IMR-90 (cell line): ENCODE data around the gene STAT6. TPM values are rescaled to one million over a fixed set of nuclear protein-coding genes. Genes with fewer than 3 reads are reported as not detected.

ENCODE experiments used
- ATAC-seq: fragments of 200-7000 bp; cut with Tn5 transposase; 2 replicates; pipeline ENCODE4 v1.9.1; 2020; ENCODE audit warnings: low read depth, mild to moderate bottlenecking, moderate library complexity
- BruUV-seq: library from RNA; stranded (reverse); fragments of 400-500 nt; replicated peaks from 2 replicates; lab custom pipeline; 2021; lab: Mats Ljungman, UMichigan
- CTCF ChIA-PET: fragments of 300-600 bp; formaldehyde crosslinking; extraction: SDS; loops from one replicate; lab custom pipeline; 2021; ENCODE audit warnings: antibody characterized with exemption; lab: Yijun Ruan, JAX
- POLR2A ChIA-PET: fragments of 300-600 bp; sonication (Branson Sonifier 250); formaldehyde crosslinking; loops from one replicate; lab custom pipeline; 2022; ENCODE audit warnings: antibody characterized with exemption; ENCODE audit not compliant: unreplicated experiment; lab: Charles Lee
- DNase-seq: peaks from one replicate; pipeline ENCODE4 v3.0.0; 2013
- H2AFZ ChIP-seq: replicated peaks from 2 replicates; pipeline ENCODE3; 2013; ENCODE audit warnings: low read length, mild to moderate bottlenecking; ENCODE audit not compliant: poor library complexity
- H2AK5ac ChIP-seq: 2 replicates; pipeline ENCODE4 v1.6.1; 2013; ENCODE audit warnings: low read depth, low read length, inconsistent platforms
- H2AK9ac ChIP-seq: replicated peaks from 2 replicates; pipeline ENCODE3; 2013; ENCODE audit warnings: mild to moderate bottlenecking, low read depth, low read length, moderate library complexity; ENCODE audit not compliant: poor library complexity
- H2BK120ac ChIP-seq: 2 replicates; pipeline ENCODE4 v1.6.1; 2013; ENCODE audit warnings: low read depth, low read length, inconsistent platforms
- H2BK15ac ChIP-seq: 3 replicates; pipeline ENCODE4 v1.6.1; 2013; ENCODE audit warnings: low read depth, low read length, inconsistent platforms
- H2BK20ac ChIP-seq: 2 replicates; pipeline ENCODE4 v1.6.1; 2013; ENCODE audit warnings: low read depth, mild to moderate bottlenecking, inconsistent platforms, low read length, moderate library complexity
- H2BK5ac ChIP-seq: 2 replicates; pipeline ENCODE4 v1.6.1; 2013; ENCODE audit warnings: mild to moderate bottlenecking, low read depth, low read length, inconsistent platforms; ENCODE audit not compliant: poor library complexity, severe bottlenecking
- H3K14ac ChIP-seq: replicated peaks from 2 replicates; pipeline ENCODE4 v1.6.1; 2013; ENCODE audit warnings: low read depth, low read length, inconsistent platforms
- H3K18ac ChIP-seq: 2 replicates; pipeline ENCODE4 v1.6.1; 2013; ENCODE audit warnings: low read depth, low read length, control low read depth
- H3K23ac ChIP-seq: 2 replicates; pipeline ENCODE4 v1.6.1; 2013; ENCODE audit warnings: low read depth, low read length, inconsistent platforms
- H3K27ac ChIP-seq: 2 replicates; pipeline ENCODE4 v1.5.1; 2013; ENCODE audit warnings: mild to moderate bottlenecking, control low read depth, low read length; ENCODE audit not compliant: insufficient read depth
- H3K27me3 ChIP-seq: 2 replicates; pipeline ENCODE4 v1.6.1; 2013; ENCODE audit warnings: low read length; ENCODE audit not compliant: control insufficient read depth, insufficient read depth
- H3K36me3 ChIP-seq: 2 replicates; pipeline ENCODE4 v1.6.1; 2013; ENCODE audit warnings: low read length, mixed read lengths; ENCODE audit not compliant: control insufficient read depth, insufficient read depth
- H3K4ac ChIP-seq: 2 replicates; pipeline ENCODE4 v1.6.1; 2013; ENCODE audit warnings: low read depth, low read length, inconsistent platforms
- H3K4me1 ChIP-seq: 2 replicates; pipeline ENCODE4 v1.6.1; 2013; ENCODE audit warnings: low read length, mixed read lengths; ENCODE audit not compliant: control insufficient read depth, insufficient read depth
- H3K4me2 ChIP-seq: 2 replicates; pipeline ENCODE4 v1.6.1; 2013; ENCODE audit warnings: low read depth, mild to moderate bottlenecking, control low read depth, low read length, moderate library complexity
- H3K4me3 ChIP-seq: 2 replicates; pipeline ENCODE4 v1.5.1; 2013; ENCODE audit warnings: low read depth, mild to moderate bottlenecking, control low read depth, low read length, moderate library complexity; ENCODE audit not compliant: insufficient read depth
- H3K56ac ChIP-seq: 2 replicates; pipeline ENCODE4 v1.6.1; 2013; ENCODE audit warnings: low read length, inconsistent platforms; ENCODE audit not compliant: insufficient read depth; ENCODE audit errors: extremely low read depth
- H3K79me1 ChIP-seq, 2 experiments: 2 replicates each; pipeline ENCODE4 v1.6.1; 2013; ENCODE audit warnings: low read length in 2 of 2, inconsistent platforms in 1 of 2, low read depth in 1 of 2
- H3K9ac ChIP-seq: 2 replicates; pipeline ENCODE4 v1.6.1; 2013; ENCODE audit warnings: low read depth, low read length, control low read depth
- H3K9me1 ChIP-seq: 2 replicates; pipeline ENCODE4 v1.6.1; 2013; ENCODE audit warnings: low read length, inconsistent platforms; ENCODE audit not compliant: insufficient read depth
- H3K9me3 ChIP-seq: 2 replicates; pipeline ENCODE4 v1.6.1; 2013; ENCODE audit warnings: low read length; ENCODE audit not compliant: control insufficient read depth, insufficient read depth
- H4K20me1 ChIP-seq: 2 replicates; pipeline ENCODE4 v1.6.1; 2013; ENCODE audit warnings: low read length, inconsistent platforms; ENCODE audit not compliant: insufficient read depth
- H4K5ac ChIP-seq: 2 replicates; pipeline ENCODE4 v1.6.1; 2013; ENCODE audit warnings: mild to moderate bottlenecking, low read depth, low read length, control low read depth
- H4K8ac ChIP-seq, 2 experiments: 2 replicates each; pipeline ENCODE4 v1.6.1; 2013; ENCODE audit warnings: low read depth in 2 of 2, low read length in 2 of 2, control low read depth in 1 of 2, inconsistent platforms in 1 of 2
- H4K91ac ChIP-seq: 2 replicates; pipeline ENCODE4 v1.6.1; 2013; ENCODE audit warnings: low read depth, low read length, inconsistent platforms; ENCODE audit not compliant: insufficient read depth
- CHD1 ChIP-seq: IDR thresholded peaks from 2 replicates; pipeline ENCODE4 v1.6.1; 2012; ENCODE audit warnings: low read depth, low read length, improper control_type of control experiment
- CTCF ChIP-seq: conservative IDR thresholded peaks from 2 replicates; pipeline ENCODE4 v1.5.1; 2012; ENCODE audit warnings: mild to moderate bottlenecking, low read depth, low read length, improper control_type of control experiment
- FOS ChIP-seq: fragments of 150-350 bp; IDR thresholded peaks from 2 replicates; pipeline ENCODE4 v1.6.1; 2016; ENCODE audit warnings: low read depth, low read length
- MAFK ChIP-seq: IDR thresholded peaks from 2 replicates; pipeline ENCODE4 v1.6.1; 2012; ENCODE audit warnings: low read depth, low read length, improper control_type of control experiment
- POLR2A ChIP-seq: IDR thresholded peaks from 2 replicates; pipeline ENCODE4 v1.6.1; 2012; ENCODE audit warnings: mild to moderate bottlenecking, low read depth, low read length
- RAD21 ChIP-seq: IDR thresholded peaks from 2 replicates; pipeline ENCODE4 v1.6.1; 2012; ENCODE audit warnings: low read length, improper control_type of control experiment
- RCOR1 ChIP-seq: IDR thresholded peaks from 2 replicates; pipeline ENCODE4 v1.6.1; 2012; ENCODE audit warnings: mild to moderate bottlenecking, low read length, improper control_type of control experiment; ENCODE audit not compliant: insufficient replicate concordance
- WGBS, 2 experiments: methylation state at CpG; one replicate each; pipeline versions ENCODE4 v1.1.5 to v1.1.7; 2013; ENCODE audit warnings: missing lambda C conversion rate in 2 of 2; ENCODE audit not compliant: insufficient read length in 1 of 2; ENCODE audit errors: extremely low coverage in 2 of 2; 5-methylcytosine and 5-hydroxymethylcytosine counted together
- dilution Hi-C: fragments of 300-500 bp; cut with HindIII; formaldehyde crosslinking; loops from one replicate; pipeline ENCODE4 v1.14.3; 2018; ENCODE audit warnings: low sequenced_read_pairs; ENCODE audit not compliant: unreplicated experiment
- in situ Hi-C: fragments of 300-500 bp; cut with MboI; formaldehyde crosslinking; loops from 3 replicates; pipeline ENCODE4 v1.14.3; 2019; ENCODE audit warnings: low sequenced_read_pairs, inconsistent platforms, mixed read lengths
- intact Hi-C: fragments of 100-400 bp; cut with micrococcal nuclease; formaldehyde crosslinking; loops from 2 replicates; pipeline ENCODE4 v1.10.0; 2022
- polyA plus RNA-seq, 3 experiments: library from polyadenylated mRNA; depleted of rRNA; stranded (reverse); fragments of >200 nt; gene quantifications; 2 replicates each; pipeline ENCODE4 v1.2.3, GENCODE V29; 2012; ENCODE audit warnings: low replicate concordance in 1 of 3
- total RNA-seq: library from RNA; depleted of rRNA; stranded (reverse); fragments of >200 nt; gene quantifications from 2 replicates; pipeline ENCODE4 v1.2.3, GENCODE V29; 2012

Gene STAT6
- total and polyA plus RNA-seq, 2 of the 4 experiments (the other 2 are of a cell fraction) = 43.4 to 96.9 TPM

GRCh38 chr12:57091638-57092528, 19.3 kb downstream of the STAT6 start:
- no peak overlapping the region for H3K18ac ChIP-seq
- H3K4me1 ChIP-seq = peaks cover 41% of the 10 kb centered on the region
- no peak overlapping the region for H4K8ac ChIP-seq
- H3K9ac ChIP-seq = peak overlapping the region; percentile 58
- H3K27me3 ChIP-seq = no peaks in the 10 kb centered on the region
- in situ Hi-C loops (no loop called here), dilution Hi-C loops (no loop called here), intact Hi-C loops (no loop called here)
- H3K4me3 ChIP-seq = no peak overlapping the region; the same call in 1 of the 2 replicates
- H3K9me1 ChIP-seq = peaks cover 4% of the 10 kb centered on the region; the same call in 1 of the 2 replicates
- H3K23ac ChIP-seq = peak overlapping the region; percentile 82; the same call in 1 of the 2 replicates
- ChIA-PET CTCF (interaction anchor here (1.0 to 2.0 kb wide), 4 partner anchors 20 to 36 kb away, joined by 3 to 8 read pairs (median 5); partner anchors contain the start of genes LRP1 and STAT6), POLR2A (interaction anchor here (0.5 to 1.4 kb wide), 4 partner anchors 7 to 74 kb away, joined by 3 to 5 read pairs (median 4); partner anchors contain the start of genes LRP1 and STAT6)
- TF ChIP-seq MAFK (no peak), RAD21 (no peak), FOS (no peak), POLR2A (no peak), RCOR1 (no peak), CHD1 (no peak), CTCF (no peak)
- H3K27ac ChIP-seq = peak overlapping the region; percentile 75
- WGBS, 2 experiments = 85% methylated on average over 6 of the region's 25 CpGs; no CpG with 5 or more reads in 1 of the 2 experiments
- H2AK9ac ChIP-seq = no peak overlapping the region
- peak overlapping the region; percentile 42; the same call in 1 of the 2 replicates for H2AK5ac ChIP-seq
- H2BK15ac ChIP-seq = no peak overlapping the region
- H3K9me3 ChIP-seq = no peaks in the 10 kb centered on the region
- H4K5ac ChIP-seq = no peak overlapping the region
- peaks cover 61% of the 10 kb centered on the region for H3K36me3 ChIP-seq
- no peak overlapping the region for H2AFZ ChIP-seq
- no peak overlapping the region for H2BK120ac ChIP-seq
- no peak overlapping the region for H2BK20ac ChIP-seq
- peak overlapping the region; percentile 1 for H2BK5ac ChIP-seq
- no peak overlapping the region for H4K91ac ChIP-seq
- H3K79me1 ChIP-seq = peaks cover 13 to 58% of the 10 kb centered on the region in 2 experiments
- no peak overlapping the region for H3K4ac ChIP-seq
- no peak for DNase-seq
- peak overlapping the region; percentile 38; the same call in 1 of the 2 replicates for H3K4me2 ChIP-seq
- no TSS peak for BruUV-seq
- H3K56ac ChIP-seq = no peak overlapping the region
- H3K14ac ChIP-seq = peak overlapping the region; percentile 20; the same call in 1 of the 2 replicates
- no peak for ATAC-seq
- H4K20me1 ChIP-seq = peaks cover 67% of the 10 kb centered on the region
